Stimulated activated CD8-positive, alpha-beta memory T cell treated with anti-CD3 and anti-CD28 coated beads, Interleukin-15, amount 100 ng/mL, for 4 hours (primary cell): Measurements from ENCODE around the gene CAPN2.
"Not testable (repeated sequence)": the region's sequence is repeated elsewhere in the genome, so short reads cannot be mapped to it uniquely, and the experiment has no call there.

ENCODE experiments used
- DNase-seq, 2 donors: peaks; one replicate each; pipeline ENCODE4 v3.0.0-alpha.2; 2020; ENCODE audit warnings: low read depth in 2 of 2

CAPN2 gene

DNA sequence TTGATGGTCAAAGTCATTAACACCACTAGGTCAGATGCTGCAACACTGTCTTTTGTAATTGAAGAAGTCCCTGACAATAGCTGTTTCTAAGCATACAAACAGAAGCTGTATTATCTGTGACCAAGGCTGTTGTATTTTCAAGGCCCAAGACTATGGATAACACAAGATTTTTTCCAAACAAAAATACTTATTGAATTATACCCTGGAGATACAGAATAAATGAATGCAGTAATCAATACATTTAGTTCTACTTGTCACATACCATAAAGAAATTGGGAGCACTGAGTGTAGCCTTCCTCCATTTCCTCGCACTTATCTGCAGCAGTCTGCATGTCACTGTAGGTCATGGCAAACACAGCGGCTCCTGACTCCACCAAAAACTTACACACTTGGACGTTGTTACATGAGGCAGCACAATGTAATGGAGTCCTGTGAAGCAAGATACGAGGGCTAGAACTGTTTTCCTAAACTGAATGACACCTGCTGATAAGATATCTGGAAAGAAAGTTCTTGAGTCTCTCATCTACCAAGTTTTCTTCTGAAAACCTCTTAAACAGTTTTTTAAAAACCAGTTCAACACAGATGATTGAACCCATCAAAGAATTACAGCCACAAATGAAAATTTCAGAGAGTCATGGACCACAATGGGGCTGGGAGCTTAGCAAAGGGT lies 76.5 kb downstream of the CAPN2 start:
- no peak for DNase-seq

DNA sequence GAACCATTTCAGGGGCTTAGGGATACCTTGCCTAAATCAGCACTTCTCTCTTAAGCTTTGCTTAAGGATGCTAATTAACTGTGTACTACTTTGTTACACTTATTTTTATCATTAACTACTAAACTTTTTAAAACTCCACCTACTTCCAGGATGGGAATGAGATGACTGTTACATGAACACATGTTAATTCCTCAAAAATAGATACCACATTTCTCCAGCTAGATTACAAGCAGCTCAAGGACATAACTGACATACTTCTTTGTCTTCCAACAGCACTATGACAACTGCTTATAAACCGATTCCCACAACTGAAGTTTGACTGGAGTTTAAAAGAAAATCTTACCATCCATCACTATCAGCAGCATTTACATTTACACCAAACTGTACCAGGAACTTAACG lies 79.7 kb downstream of the CAPN2 start:
- DNase-seq: no peak

DNA sequence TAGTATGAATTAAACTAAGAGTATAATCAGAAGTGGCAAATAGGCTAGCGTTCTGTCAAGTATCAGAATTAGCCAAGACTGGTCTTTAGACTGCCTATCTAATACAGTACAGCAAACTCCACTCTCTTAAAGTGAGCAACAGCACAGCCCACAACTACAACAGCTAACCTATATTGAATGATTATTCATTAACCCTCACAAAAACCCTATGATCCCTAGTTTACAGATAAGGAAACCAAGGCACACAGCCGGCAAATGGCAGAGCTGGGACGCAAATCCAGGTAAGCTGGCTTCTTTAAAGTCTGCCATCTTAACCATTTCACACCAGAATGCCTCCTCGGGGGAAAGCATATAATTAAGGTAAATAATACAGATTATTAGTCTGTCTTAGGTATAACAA lies 81.4 kb downstream of the CAPN2 start:
- DNase-seq: no peak

DNA sequence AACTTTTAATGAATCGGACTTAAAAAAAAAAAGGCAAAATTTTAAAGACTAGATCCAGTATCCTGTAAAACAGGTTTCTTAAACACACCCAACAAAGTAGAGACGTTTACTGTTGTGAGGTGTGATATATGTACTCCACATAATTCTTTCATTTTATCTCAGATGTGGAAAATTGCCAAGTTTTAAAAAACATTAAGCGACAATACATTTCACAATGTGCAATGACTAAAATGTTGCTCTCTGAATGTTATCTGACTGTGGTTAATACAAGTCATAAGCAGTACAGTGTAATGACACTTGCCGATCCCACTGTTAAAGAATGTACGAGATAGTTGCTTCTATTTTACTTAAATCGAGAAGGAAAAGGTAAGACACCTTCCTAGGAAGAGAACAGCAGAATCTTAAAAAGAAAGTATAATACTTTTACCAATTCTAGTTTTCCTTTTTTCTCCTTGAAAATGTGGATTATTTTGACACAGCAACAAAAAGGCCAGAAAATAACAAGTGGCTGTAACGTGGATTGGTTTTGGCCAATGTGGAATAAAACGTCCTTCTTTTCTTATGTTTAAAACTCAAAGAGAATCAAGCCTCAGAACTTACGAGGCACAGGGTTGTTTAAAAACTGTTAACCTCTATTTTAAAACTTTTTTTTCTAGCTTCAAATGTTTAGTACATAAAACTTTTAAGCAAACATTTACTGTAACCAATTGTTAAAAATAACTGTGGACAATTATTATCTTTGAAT lies 82.0 kb downstream of the CAPN2 start:
- DNase-seq: no peak

DNA sequence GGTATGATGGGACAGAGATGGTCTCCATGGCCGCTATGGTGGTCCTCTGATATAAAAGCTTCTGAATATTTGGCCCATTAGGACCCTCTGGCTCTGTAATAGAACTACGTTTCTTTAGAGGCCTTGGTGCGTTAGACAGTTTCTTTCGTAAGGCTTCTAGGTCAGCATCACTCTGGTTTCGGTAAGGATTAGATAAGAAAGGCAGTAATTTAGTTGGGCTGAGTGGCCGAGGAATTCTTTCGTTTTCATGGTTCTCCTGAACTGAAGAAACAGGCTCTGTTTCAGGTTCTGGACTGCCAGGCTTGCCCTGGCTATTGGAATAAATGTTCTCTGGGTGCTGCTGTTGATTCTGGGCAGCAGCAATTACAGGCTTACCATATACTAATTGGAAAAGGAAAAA lies 83.9 kb downstream of the CAPN2 start:
- DNase-seq: no peak

DNA sequence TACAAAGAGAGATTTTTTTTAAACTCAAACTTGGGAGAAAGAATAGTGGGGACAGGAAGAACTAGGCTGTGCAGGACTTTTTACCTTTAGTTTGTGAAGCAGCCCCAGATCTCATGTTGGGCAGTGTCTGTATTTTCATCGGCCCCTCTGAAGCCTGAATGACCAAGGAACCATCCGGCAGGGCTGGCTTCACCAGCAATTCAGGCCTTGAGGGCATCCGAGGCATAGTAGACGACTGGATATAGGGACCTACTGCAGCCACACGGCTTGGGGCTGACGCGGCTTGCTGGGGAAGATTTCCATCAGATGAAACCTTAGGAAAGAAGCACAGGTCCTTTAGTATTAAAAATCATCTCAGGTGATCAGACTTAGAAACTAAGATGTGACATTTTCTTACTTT lies 89.7 kb downstream of the CAPN2 start:
- no peak for DNase-seq

DNA sequence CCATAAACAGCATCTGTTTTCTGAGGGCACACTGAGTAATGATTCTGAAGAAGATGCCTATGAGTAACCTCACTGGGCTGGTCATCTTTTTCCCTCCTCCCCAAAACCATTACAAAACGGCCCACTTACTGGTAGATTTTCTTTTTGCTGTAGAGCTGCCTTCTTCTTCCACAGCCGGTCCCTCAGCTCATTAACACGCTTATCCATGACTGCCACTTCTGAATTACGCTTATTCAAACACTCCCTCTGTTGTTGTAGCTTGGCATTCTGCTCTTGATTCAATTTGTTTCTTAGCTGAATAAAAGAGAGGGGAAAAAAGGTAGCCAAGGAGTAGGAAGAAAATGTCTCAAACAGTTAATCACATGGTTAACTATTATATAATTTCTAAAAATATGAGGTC lies 90.3 kb downstream of the CAPN2 start:
- DNase-seq: no peak

DNA sequence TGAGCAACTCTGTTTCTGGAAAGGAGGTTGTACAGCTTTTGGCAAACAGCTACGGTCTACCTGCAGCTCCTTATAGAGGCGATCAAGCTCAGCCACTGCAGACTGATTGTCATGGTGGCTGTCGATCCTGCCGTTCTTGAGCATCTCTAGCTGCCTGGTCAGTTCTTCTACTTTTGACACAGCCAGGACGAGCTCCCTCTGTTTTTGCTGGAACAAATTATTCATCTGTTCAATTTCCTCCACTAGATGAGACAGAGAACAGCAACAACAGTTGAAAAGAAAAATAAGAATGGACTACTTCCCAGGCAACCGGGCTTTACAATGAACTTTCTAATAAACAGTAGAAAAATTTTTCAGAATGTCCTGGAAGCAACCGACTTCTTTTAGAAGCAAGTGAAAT lies 90.9 kb downstream of the CAPN2 start:
- no peak for DNase-seq

DNA sequence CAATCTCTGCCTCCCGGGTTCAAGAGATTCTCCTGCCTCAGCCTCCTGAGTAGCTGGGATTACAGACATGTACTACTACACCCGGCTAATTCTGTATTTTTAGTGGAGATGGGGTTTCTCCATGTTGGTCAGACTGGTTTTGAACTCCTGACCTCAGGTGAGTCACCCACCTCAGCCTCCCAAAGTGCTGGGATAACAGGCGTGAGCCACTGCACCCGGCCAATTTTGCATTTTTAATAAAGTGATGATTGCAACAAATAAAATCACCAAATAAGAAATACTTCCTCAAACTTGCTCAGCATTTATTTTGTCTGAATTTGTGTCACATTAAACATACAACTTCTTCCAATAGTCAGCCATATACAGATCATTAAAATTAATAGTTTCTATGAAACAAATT lies 97.6 kb downstream of the CAPN2 start:
- DNase-seq: not testable (repeated sequence)

DNA sequence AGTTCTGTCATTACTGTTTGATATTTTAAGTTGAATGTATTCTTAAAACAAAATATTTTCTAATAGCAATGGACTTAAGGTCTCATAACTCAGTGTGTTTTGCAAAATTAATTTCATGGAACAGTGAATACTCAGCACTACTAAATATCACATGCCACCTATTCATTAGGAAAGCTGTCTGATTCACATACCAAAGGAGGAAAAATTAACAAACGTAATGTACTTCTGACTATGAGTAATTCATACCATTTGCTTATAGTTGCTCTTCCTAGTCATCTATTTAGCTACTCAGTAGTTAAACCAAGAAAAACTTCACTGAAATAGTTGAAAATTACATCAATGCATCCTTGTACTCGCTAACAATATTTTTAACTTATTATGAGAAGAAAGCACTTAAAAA lies 98.2 kb downstream of the CAPN2 start:
- no peak for DNase-seq

DNA sequence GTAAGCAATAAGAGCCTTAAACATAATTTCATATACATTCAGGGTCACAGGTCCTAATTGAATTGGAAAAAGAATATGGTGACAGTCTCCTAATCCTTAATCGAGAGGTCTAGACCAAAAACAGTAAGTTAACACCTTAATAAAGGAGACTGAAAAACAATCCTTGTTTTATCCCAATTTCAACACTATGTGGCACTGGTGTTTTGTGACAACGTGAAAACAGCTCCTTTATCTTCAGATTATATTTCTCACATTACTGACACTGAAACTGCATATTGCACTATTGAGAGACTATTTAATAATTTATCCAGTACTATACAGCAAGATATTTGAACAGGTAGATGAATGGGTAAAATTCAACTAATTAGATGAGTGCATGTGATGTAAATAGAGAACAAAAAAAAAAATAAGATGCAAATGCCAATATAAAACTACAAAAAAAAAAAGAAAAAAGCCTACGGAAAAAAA lies 99.3 kb downstream of the CAPN2 start:
- no peak for DNase-seq

DNA sequence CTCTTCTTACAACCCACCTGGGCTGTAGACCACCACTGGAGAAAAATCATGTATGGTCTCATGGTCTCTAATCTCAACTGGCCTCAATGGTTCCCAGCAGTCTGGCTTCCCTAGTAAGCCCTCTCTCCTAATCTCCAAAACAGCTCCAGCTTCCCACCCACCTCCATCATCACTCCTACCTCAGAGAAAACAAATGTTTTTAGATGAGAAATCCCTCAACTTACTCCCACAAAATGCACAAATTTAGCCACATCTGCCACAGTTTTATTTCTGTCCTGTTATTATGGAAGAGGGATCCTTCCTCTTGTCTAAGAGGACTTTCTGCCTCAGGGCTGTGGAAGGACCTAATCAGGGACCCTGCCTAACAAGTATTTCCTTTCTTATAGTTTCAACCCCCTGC lies 101.3 kb downstream of the CAPN2 start:
- no peak for DNase-seq

DNA sequence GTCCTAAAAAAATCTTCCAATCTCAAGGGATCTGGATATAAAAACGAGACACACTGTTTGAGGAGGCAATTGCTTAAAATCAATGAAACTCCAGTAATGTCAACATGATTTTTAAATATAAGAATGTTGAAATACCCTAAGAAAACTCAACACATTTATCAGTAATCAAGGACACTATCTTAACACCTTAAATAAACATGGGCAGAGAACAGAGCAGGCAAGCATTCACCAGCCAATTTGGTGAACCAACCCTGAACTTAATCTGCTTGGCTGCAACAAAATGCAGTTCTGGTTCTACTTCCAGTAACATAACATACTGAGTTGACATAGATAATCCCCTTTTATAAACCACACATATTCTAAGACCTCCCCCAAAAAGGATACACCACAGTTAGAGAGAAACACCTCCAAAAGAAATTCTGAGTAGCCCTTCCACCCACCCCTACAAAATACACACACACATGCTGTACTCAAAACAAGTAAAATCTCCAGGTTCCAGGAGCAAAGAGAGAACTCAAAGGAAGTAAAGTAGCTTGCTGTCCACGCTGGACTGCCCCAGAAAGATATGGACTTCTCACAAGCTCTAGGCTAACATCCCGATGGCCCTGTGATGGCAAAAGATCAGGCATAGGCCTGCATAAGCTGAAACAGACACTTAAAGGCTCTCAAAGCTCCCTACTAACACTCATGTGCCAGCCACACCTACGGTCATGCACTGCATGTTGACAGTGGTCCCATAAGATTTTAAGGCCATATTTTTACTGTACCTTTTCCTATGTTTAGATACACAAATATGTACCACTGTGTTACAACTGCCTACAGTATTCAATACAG lies 102.9 kb downstream of the CAPN2 start:
- no peak for DNase-seq

DNA sequence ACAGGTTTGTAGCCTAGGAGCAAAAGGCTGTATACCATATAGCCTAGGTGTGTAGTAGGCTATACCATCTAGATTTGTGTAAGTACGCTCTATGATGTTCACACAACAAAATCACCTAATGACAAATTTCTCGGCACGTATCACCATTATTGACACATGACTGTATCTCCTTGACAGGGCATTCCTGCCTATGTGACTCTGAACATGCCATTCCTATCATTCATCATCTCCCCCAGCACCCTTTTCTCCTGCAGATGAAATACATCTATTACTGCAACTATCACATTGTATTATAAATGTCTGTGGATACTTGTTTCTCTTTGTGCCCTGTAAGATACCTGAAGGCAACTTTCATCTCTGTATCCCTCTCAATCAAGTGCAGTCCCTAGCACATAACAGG lies 103.5 kb downstream of the CAPN2 start:
- no peak for DNase-seq

DNA sequence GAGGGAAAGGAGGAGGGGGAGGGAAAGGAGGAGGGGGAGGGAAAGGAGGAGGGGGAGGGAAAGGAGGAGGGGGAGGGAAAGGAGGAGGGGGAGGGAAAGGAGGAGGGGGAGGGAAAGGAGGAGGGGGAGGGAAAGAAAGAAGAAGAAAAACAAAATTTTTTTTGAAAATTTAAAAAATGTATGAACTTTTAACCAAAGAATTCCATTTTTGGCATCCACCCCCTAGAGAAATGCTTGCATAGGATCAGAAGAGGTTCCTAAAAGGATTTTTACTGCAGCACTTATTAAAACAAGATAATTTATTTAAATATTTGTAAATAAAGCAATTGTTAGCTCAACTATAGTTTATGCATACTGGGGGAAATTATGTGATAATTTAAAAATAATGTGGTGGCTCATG lies 104.9 kb downstream of the CAPN2 start:
- not testable (repeated sequence) for DNase-seq

DNA sequence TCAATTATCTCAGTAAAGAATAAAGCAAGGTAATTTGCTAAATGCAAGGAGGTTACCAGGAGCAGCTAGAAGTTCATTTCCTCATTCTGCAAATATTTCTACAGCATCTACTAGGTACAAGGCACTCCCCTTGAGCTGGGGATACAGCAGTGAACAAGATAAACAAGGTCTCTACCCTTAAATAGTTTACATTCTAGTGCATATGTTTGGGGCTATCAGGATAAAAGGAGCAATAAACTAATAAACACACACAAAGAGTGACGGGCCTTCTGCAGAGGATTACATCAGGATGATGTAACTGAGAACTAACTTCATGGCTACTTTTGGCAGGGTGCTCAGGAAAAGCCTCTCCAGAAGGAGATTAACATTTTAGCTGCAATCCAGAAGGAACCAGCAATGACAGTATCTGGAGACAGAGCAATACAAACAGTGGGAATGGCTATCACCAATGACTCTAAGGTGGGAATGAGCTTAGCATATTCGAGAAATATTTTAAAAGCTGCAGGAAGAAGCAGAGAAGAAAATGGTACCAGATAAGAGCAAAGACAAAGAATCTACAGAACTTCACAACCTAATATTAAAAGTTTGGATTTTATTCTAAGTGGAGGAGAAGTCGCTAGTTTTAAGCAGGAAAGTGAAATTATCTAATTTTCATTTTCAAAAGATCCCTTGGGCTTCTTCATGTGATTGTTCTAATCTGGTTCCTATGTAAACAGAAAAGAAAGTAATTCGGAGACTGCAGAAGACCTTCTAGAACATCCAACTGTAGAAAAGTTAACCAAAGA lies 107.6 kb downstream of the CAPN2 start:
- DNase-seq: no peak

DNA sequence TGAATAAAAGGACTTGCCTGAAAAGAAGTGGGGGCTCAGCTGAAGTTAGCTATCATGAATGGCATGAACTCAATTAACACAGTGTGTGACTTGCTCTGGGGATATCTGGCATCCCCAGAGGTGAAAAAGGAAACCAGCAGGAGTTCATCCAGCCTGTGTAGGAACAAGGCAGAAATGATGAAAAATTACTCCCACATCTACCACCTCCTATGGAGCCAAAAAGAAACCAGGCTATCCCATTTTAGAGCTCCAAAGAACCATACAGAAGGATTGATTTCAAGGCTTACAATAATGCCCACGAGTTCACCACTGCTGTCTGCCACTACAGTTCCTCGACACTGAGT lies 108.1 kb downstream of the CAPN2 start:
- no peak for DNase-seq

DNA sequence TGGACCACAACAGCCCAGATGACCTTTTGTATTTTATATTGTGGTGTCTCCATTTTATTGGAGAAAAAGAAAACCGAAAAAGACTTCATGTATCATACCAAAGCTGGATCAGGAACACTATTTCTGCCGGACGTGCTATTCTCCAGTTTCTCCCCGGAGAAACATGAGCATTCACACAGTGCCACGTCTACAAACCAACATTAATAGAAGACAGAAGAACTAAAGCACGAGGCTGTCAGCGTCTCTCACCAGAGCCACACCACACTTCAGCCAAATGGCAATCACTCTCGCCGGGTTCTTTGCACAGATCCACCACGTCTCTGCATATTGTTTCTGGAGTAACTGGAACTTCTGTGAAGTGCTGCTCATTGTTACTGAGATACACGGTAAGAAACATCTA lies 108.6 kb downstream of the CAPN2 start:
- no peak for DNase-seq

DNA sequence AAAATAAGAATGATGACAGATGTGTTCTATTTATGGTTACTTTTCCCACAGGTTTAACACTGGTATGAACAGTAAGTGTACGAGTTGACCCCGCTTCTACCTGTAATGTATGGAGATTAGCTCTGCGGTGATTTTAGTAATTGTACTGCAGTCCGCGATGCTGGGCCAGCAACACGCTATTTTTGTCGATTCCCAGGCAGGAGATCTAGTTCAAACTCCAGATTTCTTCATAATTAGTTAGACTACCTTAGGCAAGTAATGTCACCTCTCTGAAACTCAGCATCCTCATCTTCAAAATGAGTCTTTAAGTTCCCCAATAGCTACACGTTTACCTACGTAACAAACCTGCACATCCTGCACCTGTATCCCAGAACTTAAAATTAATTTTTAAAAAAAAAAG lies 111.9 kb downstream of the CAPN2 start:
- no peak for DNase-seq

DNA sequence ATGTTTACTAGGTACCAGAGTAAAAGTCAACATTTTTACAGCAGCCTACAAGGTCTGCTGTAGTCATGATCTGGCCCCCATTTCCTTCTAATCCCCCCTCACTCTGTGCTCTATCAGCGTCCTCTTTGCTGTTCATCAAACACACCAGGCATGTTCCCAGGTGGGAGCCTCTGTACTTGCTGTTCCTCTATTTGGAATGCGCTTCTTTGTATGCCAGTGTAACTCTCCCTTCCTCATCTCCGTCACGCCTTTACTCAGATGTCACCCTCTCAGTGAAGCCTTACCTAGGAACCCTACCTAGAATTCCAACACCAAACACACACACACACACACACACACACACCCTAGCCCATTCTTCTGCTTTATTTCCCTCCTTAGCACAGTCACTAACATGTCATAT lies 112.4 kb downstream of the CAPN2 start:
- DNase-seq: no peak
